HL-60/S4 treated with retinoic acid at 250 ng/mL for 4 days and 3 days (cell line): ENCODE results near the gene GPR107.

Experiments used
- in situ Hi-C: fragments of 300-500 bp; cut with MboI; formaldehyde crosslinking; loops from 2 replicates; pipeline ENCODE4 v1.7.0; 2022; ENCODE audit warnings: low sequenced_read_pairs

GPR107 gene

DNA sequence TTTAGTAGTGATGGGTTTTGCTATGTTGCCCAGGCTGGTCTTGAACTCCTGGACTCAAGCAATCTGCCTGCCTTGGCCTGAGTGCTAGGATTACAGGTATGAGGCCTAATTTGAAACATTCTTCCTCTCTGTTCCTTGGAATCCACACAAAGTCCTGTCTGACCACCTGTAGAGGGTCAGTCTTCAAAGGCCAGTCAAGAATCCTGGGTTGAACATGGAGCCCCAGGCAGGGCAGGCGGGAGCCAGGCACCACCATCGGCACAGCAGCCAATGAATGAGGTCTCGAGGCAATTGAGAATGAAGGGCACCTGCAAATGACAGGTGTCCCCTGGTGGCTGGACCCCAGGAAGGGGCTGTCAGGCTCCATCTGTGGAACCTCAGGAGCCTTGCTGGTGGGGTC is 101.1 kb downstream of the GPR107 start:
- in situ Hi-C loops: no loop called here

DNA sequence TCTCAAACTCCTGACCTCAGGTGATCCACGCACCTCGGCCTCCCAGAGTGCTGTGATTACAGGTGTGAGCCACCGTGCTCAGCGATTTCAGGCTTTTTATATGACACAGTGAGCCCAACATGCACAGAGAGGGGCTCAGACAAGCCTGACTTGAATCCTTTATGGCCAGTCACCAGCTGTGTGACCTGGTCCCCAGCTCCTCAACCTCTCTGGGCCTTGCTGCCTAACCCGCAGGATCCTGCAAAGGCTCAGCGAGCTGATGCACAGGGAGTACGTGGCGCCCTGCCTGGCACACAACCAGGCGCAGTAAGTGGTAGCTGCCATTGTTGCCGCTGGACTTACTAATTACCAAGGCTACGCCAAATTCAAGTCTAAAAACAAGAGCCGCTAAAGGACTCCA is 101.9 kb downstream of the GPR107 start:
- in situ Hi-C loops: no loop called here

DNA sequence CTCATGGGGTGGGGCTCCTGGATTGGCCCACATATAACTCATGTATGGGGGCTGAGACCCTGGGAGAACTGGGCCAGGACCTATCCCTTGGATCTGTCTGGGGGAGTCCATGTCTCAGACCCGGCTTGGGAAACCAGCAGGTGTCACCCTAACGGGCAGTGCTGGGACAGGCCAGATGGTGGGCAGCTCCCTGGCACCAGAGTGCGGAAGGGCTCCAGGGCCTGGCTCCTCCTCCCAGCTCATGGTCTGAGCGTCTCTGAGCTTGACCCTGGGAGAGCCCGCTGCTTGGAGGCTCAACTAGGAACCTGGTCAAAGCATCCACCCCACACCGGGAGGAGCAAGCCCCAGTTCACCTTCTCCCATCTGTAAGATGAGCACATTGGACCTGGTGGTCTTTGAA is 103.0 kb downstream of the GPR107 start:
- in situ Hi-C loops: no loop called here

DNA sequence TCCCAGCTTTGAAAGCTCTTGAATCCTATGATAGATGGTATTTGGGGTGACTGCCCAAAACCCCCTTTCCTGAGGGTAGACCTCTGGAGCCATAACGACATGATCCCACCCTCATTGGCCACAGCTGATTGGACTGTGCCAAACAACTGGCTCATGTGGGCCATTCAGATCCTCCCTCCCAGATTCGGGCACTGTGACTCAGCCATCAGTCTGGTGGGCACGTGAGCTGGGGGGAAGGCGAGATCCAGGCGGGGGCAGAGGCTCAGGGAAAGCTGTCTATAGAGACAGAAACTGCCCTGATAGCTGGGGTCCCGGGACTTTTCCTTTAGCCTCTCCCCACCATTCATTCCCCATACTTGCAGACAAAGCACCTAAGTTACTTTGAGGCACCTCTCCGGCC is 103.4 kb downstream of the GPR107 start:
- in situ Hi-C loops: no loop called here

DNA sequence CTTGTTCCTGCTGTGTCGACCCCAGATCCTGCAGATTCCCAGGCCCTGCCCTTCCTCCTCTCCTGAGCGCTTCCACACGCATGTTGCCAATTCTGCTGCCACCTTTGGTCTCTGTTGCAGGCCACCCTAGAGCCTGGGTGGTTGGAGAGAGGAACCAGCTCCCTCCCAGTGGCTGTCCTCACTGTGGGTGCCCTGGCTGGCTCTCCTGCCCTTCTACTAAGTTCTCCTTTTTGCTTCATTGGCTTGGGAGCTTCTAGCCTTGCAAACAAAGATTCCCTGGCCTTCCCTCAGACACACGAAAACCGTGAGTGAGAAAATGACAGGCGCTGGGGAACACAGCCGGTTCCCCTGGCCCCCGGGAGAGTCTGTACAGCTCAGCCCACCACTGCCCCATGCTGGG is 104.3 kb downstream of the GPR107 start:
- in situ Hi-C loops: no loop called here

DNA sequence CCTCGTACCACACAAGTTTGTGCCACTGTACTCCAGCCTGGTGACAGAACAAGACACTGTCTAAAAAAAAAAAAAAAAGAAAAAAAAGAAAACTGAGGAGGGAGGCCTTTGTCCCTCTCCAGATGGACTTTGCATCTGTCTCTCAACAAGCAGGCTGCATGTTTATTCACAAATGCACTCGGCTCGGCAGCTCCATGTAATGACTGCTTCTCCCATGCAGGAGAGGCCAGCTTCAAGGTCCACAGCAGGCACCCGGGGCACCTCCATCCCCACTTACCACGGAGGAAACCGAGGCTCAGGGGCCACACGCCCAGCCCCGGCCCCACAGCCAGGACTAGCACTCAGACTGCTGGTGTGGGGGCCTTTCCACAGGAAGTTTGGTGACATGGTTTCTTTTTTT is 105.4 kb downstream of the GPR107 start:
- in situ Hi-C loops: no loop called here

DNA sequence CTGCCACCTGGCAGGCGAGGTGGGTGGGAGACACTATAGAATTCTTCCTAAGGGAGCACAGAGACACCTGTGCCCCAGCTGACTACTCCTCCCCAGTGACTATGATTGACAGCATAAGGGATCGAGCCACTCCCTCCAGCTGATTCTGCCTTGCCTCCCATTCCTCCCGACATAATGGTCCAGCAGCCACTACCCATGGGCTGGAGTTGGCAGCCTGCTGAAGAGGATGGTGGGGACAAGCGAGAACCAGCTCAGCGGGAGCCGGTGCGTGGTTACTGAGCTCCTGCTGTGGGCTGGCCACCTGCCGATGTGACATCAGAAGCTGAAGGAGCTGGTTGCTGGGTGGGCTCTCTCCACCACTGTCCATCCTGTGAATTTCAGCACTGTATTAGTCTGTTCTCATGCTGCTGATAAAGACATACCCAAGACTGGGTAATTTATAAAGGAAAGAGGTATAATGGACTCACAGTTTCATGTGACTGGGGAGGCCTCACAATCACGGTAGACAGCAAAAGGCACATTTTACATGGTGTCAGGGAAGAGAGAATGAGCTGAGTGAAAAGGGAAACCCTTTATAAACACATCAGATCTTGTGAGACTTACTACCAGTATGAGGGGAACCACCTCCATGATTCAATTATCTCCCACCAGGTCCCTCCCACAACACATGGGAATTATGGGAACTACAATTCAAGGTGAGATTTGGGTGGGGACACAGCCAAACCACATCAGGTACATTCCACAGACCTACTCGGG is 106.4 kb downstream of the GPR107 start:
- in situ Hi-C loops: no loop called here

DNA sequence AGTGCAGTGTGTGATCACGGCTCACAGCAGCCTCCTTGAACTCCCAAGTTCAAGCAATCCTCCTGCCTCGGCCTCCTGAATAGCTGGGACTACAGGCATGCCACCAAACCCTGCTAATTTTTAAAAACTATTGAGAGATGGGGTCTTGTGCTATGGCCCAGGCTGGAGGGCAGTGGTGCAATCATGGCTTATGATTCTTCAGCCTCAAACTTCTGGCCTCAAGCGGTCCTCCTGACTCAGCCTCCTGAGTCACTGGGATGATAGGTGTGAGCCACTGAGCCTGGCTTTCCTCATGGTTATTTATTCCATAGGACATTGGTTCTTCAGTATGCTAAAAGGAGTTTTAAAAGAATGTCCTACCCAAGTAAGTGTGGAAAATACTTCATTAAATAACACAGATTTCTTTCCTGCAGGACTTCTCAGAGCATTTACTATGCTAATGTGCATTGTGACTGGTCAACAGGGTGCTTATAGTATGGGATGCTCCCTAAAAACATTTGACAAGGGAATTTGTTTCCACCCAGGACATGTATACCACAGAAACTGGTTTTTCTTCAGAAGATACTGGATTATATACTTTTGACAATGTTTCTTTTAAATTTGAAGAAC is 107.3 kb downstream of the GPR107 start:
- in situ Hi-C loops: no loop called here

DNA sequence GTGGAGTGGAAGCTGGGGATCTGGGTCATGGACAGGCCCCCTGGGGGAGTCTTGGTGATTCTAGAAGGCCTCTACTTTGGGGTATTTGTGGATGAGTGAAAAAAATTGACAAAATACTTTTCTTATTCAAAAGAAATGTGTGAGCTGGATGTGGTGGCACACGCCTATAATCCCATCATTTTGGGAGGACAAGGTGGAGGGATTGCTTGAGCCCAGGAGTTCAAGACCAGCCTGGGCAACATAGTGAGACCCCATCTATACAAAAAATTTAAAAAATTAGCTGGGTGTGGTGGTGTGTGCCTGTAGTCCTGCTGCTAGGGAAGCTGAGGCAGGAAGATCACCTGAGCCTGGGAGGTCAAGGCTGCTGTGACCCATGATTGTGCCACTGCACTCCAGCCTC is 111.9 kb downstream of the GPR107 start:
- in situ Hi-C loops: no loop called here

DNA sequence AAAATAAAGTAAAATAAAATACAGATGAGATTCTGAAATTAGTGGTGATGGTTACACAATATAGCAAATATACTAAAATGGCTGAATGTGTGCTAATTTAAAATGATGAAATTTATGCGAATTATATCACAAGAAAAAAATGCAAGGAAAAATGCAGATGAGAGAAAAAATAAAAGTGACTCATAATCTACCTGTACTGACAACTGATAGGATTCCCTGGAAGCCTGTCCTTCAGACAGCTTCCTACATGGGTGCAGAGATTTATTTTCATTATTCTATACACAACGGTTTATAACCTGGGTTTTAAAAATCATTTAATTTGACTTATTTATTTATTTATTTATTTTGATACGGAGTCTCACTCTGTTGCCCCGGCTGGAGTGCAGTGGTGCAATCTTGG is 112.7 kb downstream of the GPR107 start:
- in situ Hi-C loops: no loop called here

DNA sequence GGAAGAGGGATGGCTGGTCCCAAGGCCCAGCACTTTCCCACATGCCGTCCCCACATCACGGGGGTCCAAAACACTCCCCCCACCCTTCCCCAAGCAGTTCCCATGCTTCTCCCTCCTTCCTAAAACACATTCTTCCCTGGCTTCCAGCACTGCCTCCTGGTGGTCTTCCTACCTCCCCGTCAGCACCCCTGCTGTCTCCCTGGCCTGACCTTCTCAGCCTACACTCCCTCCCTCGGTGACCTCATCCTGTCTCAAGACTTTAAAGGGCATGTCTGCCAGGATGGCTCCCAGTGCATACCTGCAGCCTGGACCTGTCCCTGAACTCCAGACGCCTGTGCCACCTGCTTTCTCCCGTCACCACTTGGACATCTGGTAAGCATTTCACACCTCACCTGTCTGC is 114.2 kb downstream of the GPR107 start:
- in situ Hi-C loops: no loop called here

DNA sequence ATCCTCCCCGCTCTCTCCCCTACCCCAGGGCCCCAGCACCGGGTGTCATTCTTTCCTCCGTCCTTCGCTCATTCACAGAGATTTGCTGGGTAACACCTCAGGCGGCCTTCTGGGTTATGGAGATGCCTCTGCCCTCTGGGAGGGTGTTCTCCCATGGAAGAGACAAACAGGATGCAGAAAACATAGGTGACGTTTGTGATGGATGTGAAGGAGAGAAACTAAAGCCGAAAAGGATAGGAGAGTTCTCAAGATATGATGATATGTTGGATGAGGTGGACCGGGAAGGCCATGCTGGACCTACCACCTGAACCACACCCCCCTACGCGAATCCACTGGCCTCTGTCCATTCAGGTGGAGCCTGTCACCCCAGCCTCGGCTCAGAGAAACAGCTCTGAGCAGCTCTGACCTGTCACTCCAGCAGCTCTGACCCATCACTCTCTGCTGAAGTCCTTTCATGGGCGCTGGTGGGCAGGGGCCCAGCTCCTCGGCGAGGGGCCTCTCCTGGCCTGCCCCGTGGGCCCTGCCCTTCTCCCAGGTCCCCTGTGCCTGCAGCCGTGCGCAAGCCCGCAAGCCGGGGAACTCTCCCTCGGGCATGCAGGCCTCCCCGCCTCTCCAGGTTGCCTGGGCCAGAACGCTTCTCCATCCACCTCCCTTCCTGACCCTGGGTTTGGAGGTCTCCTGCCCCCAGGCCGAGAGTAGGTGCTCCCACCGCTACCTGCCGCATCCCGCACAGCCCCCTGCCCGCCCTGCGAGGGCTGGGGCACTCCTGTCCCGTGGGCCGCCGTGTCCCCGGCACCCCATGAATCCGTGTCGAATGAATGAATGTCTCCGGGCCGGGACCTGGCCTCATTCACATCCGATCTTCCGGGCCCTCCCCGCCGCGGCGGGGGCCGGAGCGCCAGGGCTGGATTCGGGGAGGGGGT is 117.8 kb downstream of the GPR107 start:
- in situ Hi-C loops: no loop called here

DNA sequence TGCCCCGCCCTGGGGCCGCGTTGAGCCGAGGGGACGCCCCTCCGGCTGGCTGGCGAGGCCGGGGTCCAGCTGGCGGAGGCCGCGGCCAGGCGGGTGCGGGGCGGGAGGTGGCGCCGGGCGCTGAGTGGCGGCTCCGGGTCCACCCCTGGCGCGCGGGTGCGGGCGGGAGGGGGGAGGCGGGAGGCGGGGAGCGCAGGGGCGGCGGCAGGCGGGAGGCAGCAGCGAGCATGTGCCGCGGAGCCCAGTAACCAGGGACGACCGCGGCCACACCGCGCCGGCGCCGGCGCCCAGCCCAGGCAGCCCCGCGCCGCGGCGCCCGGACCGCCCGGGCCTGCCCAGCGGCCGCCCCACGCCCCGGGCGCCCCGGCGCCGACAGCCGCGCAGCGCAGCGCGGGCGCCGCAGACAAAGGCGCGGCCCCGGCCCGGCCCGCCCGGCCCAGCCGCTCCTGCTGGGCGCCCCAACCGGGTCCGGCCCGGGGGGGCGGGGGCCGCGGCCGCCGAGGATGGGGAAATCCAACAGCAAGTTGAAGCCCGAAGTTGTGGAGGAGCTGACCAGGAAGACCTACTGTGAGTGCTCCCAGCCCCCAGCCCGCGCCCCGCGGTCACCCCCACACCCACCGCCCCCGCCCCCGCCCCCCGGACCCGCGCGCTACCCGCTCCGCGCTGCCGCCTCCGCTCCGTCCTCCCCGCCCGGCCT is 118.6 kb downstream of the GPR107 start, which contains the start of gene NCS1:
TSS of gene NCS1 (plus strand) at position 244 of the 697 bp plus-strand sequence. CDS start at position 504, 260 bp downstream.
- in situ Hi-C loops: no loop called here

DNA sequence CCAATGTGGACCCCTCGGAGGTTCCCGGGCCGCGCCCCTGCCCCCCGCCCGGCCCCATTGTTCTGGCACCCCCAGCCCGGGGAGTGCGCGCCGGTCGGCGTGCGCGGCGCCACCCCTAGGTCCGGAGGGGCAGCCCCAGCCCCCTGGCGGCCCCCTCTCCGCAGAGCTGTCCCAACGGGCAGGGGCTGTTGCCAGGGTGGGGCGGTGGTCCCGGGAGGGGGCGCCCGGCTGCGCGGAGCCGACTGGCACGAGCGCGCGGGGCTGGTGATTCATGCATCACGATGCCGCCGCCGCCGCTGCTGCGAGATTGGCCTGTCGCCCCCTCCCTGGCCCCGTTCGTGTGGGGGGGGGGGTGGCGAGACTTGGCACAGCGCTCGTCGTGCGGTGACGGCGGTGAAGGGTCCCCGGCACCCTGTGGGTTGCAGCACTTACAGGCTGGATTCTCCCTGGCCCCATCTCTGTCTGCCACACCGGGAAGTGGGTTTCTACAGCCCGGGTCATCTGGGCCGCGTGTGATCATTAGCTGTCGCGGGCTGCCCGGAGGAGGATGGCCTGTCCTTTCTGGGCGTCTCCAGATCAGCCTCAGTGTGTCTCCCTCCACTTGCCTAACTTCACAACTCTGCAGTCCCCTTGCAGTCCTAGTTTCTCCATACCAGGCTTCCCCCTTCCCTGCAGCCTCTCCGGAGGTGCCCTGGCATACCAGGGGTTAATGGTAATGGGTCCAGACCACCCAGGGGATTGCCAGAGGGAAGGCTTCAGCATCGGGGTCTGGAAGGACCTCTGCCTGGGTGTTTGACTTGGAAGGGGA is 119.4 kb downstream of the GPR107 start:
- in situ Hi-C loops: no loop called here

DNA sequence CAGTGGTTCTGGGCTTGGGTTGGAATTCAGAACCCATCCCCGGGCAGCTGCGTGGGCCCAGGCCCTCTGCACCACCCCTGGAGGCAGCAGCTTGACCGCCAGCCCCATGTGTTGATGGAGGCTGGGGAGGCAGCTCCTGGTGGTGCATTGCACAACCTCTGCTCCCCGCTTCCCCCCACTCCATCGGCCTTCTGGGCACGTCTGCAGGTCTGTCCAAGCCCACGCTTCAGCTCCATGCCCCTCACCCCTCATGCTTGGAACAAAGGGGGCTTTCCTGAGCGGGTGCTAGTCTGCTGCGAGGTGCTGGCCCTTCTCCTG is 119.9 kb downstream of the GPR107 start:
- in situ Hi-C loops: no loop called here

DNA sequence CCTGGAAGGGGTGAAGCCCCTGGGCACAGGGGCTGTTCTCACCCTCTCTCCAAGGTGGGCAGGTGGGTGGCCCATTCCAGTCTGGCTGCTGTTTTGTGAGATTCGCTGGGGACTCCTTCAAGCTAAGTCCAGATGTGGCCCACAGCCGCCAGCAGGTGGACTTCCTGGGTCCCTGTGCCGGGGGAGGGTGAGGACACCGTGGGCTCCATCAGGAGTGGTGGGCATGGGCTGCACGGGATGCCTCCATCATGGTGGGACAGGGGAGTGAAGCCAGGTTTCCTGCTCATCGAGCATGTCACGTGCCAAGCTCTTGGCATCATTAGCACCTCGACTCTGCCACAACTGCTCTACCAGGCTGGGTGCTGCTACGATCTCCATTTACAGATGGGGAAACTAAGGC is 120.3 kb downstream of the GPR107 start:
- in situ Hi-C loops: no loop called here

DNA sequence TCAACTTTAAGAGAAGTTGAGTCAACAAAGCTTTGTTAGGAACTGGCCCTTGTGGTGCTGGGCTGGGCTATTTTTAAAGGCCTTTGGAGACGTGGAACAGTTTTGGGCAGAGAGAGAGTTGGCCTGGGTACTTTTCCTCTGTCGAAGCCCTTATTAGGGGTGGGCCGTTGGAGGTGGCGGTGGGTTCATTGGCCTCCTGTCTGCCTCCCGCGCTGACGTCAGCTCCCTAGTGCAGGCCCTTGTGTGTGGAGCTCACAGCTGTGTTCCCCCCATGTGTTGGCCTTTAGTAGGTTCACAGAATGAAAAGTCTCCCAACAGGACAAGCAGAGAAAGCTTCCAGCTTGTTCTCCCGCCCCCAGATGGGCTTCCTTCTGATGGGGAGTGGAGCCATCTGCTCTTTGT is 121.2 kb downstream of the GPR107 start:
- in situ Hi-C loops: no loop called here

DNA sequence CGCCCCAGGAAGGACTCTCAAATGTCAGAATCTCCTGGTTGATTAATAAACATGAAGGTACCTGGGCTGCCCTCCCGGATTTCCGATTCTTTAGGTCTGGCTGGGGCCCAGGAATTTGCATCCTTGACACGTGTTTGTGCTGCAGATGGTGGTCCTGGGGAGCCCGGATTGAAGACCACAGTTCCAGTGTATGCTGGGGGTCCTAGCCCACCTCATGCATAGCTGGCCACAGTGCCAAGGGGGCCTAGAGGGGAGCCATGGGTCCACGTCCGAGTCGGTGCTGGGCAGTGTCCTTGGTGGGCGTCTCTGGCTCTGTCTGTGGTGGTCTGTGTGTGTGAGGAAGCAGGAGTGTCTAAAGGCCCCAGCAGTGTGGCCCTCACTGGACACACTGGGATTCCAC is 121.6 kb downstream of the GPR107 start:
- in situ Hi-C loops: no loop called here

DNA sequence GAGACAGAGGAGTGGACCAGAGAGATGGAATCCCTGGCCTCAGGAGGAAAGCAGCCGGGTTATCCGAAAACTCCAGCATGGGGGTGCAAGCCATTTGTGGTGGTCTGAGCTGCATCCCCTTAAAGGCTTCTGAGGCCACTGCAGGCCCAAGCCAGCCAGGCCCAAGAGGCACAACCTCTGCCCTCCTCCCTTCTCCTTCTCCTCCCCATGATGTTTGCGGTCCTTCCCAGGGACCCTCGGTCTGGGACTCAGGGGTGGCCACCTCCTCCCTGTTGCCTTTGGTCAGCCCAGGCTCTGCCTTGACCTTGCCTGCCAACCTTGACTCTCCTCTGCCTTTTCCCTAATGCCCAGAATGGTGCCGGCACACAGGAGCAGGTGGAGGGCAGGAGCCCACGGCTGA is 123.1 kb downstream of the GPR107 start:
- in situ Hi-C loops: no loop called here
